ENCODE measurements around the gene ATP4A.

The ATP4A gene

GRCh38 chr19:35552534-35553384 lies 10.7 kb downstream of the ATP4A start:
- TF ChIP-seq RARB (CRISPR knock-in tag; IDR thresholded peaks at IDR 0.05): no peak
- no peak for TF ChIP-seq ISL1 (CRISPR knock-in tag; IDR thresholded peaks at IDR 0.05)
- no peak for TF ChIP-seq SNAI2 (CRISPR knock-in tag; IDR thresholded peaks at IDR 0.05)
- TF ChIP-seq ZNF70 (CRISPR knock-in tag; IDR thresholded peaks at IDR 0.05): no peak
- ATAC-seq: no peak

- no peak for ATAC-seq
- TF ChIP-seq RARB (CRISPR knock-in tag; IDR thresholded peaks at IDR 0.05) (no peak), ISL1 (CRISPR knock-in tag; IDR thresholded peaks at IDR 0.05) (no peak), PPARA (CRISPR knock-in tag; IDR thresholded peaks at IDR 0.05; ENCODE audit: borderline replicate concordance) (no peak), TOX (CRISPR knock-in tag; IDR thresholded peaks at IDR 0.05; ENCODE audit: borderline replicate concordance) (no peak), ZNF565 (CRISPR knock-in tag; conservative IDR thresholded peaks at IDR 0.05; ENCODE audit: low read depth) (no peak), CSDC2 (CRISPR knock-in tag; IDR thresholded peaks at IDR 0.05) (no peak)
Observed at GRCh38 chr19:35551091-35551810, 12.2 kb downstream of the ATP4A start.

DNA sequence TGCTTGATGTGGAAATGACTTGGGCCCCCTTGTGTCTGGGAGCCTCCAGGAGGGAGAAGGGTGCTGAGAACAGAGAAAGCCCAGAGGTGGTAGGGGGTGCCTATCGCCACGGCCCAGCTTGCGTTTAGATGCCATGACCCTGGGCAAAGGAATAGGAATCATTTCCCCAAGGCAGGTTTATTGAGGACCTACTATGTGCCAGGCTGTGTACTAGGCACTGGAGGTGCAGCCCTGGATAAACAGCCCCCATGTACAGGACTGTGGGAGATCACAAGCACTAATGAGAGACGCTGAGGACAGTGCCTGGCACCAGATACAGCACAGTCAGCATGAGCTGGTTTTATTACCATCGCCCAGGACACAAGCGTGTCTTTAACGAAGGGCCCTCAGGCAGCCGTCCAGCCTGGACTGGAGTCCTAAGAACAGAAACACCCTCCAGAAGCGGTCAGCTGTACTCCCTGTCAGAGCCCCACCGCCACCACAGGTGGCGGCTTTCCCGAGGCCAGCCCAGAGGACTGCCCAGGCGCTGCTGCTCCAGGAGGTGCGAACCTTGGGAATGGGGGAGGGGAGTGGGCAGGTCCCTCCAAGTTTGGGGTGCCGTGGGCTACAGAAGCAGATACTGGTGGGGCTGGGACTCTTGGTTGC lies 13.5 kb downstream of the ATP4A start:
- TF ChIP-seq, protein P1, sequence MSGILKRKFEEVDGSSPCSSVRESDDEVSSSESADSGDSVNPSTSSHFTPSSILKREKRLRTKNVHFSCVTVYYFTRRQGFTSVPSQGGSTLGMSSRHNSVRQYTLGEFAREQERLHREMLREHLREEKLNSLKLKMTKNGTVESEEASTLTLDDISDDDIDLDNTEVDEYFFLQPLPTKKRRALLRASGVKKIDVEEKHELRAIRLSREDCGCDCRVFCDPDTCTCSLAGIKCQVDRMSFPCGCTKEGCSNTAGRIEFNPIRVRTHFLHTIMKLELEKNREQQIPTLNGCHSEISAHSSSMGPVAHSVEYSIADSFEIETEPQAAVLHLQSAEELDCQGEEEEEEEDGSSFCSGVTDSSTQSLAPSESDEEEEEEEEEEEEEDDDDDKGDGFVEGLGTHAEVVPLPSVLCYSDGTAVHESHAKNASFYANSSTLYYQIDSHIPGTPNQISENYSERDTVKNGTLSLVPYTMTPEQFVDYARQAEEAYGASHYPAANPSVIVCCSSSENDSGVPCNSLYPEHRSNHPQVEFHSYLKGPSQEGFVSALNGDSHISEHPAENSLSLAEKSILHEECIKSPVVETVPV (CRISPR knock-in tag; IDR thresholded peaks at IDR 0.05): no peak
- TF ChIP-seq ZNF70 (CRISPR knock-in tag; IDR thresholded peaks at IDR 0.05) (no peak), ZC3H10 (CRISPR knock-in tag; IDR thresholded peaks at IDR 0.05) (no peak), PATZ1 (CRISPR knock-in tag; IDR thresholded peaks at IDR 0.05; ENCODE audit: borderline replicate concordance) (no peak), ZNF565 (CRISPR knock-in tag; conservative IDR thresholded peaks at IDR 0.05; ENCODE audit: low read depth) (no peak), SNAI2 (CRISPR knock-in tag; IDR thresholded peaks at IDR 0.05) (no peak), CSDC2 (CRISPR knock-in tag; IDR thresholded peaks at IDR 0.05) (no peak), RARB (CRISPR knock-in tag; IDR thresholded peaks at IDR 0.05) (no peak)
- TF ChIP-seq, protein P2, sequence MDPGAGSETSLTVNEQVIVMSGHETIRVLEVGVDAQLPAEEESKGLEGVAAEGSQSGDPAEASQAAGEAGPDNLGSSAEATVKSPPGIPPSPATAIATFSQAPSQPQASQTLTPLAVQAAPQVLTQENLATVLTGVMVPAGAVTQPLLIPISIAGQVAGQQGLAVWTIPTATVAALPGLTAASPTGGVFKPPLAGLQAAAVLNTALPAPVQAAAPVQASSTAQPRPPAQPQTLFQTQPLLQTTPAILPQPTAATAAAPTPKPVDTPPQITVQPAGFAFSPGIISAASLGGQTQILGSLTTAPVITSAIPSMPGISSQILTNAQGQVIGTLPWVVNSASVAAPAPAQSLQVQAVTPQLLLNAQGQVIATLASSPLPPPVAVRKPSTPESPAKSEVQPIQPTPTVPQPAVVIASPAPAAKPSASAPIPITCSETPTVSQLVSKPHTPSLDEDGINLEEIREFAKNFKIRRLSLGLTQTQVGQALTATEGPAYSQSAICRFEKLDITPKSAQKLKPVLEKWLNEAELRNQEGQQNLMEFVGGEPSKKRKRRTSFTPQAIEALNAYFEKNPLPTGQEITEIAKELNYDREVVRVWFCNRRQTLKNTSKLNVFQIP (CRISPR knock-in tag; IDR thresholded peaks at IDR 0.05; ENCODE audit: borderline replicate concordance, low read depth): no peak

GRCh38 chr19:35549174-35549788 lies 14.2 kb downstream of the ATP4A start:
- TF ChIP-seq PPARA (CRISPR knock-in tag; IDR thresholded peaks at IDR 0.05; ENCODE audit: borderline replicate concordance) (no peak), TCF4 (CRISPR knock-in tag; IDR thresholded peaks at IDR 0.05; ENCODE audit: borderline replicate concordance) (no peak), CSDC2 (CRISPR knock-in tag; IDR thresholded peaks at IDR 0.05) (no peak)
- peak; percentile 45 for ATAC-seq

More for the DNA sequence above, 13.5 kb downstream of the ATP4A start:
- ATAC-seq: no peak

DNA sequence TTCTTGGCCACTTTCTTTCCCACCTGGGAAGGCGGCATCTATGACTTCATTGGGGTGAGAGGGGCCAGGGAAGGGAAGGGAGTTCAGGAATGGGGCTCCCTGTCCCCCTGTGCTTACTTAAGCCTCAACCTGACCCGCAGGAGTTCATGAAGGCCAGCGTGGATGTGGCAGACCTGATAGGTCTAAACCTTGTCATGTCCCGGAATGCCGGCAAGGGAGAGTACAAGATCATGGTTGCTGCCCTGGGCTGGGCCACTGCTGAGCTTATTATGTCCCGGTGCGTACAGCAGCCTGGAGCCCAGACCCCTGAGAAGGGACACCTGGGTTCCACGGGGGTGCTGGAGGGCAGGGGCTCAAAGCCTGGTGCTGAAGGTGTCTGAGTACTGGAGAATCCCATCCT lies 16.9 kb downstream of the ATP4A start:
- no peak for ATAC-seq
- TF ChIP-seq, protein P1 (CRISPR knock-in tag; IDR thresholded peaks at IDR 0.05): no peak
- TF ChIP-seq ARNTL (CRISPR knock-in tag; IDR thresholded peaks at IDR 0.05; ENCODE audit: borderline replicate concordance, low read depth): no peak
- no peak for TF ChIP-seq ZNF565 (CRISPR knock-in tag; conservative IDR thresholded peaks at IDR 0.05; ENCODE audit: low read depth)
- TF ChIP-seq, protein P3, sequence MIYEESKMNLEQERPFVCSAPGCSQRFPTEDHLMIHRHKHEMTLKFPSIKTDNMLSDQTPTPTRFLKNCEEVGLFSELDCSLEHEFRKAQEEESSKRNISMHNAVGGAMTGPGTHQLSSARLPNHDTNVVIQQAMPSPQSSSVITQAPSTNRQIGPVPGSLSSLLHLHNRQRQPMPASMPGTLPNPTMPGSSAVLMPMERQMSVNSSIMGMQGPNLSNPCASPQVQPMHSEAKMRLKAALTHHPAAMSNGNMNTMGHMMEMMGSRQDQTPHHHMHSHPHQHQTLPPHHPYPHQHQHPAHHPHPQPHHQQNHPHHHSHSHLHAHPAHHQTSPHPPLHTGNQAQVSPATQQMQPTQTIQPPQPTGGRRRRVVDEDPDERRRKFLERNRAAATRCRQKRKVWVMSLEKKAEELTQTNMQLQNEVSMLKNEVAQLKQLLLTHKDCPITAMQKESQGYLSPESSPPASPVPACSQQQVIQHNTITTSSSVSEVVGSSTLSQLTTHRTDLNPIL (CRISPR knock-in tag; IDR thresholded peaks at IDR 0.05; ENCODE audit: low read depth): no peak
- TF ChIP-seq PATZ1 (CRISPR knock-in tag; IDR thresholded peaks at IDR 0.05; ENCODE audit: borderline replicate concordance): no peak

Measured in SK-N-SH treated with all-trans-retinoic acid at 6 μM for 48 hours (cell line).